A673 (cell line): ENCODE results near the gene AKAP7.

Experiments
- EZH2 ChIP-seq: fragments of 200-600 bp; sonication (generic); IDR thresholded peaks from 2 replicates; pipeline ENCODE4 v1.6.1; 2017; ENCODE audit warnings: borderline replicate concordance, low read depth, mild to moderate bottlenecking, mixed read lengths, antibody characterized with exemption, low read length; ENCODE audit not compliant: poor library complexity, severe bottlenecking
- TF ChIP-seq, protein P1 (sequence below): fragments of 300-800, 200-600 bp; sonication (generic); conservative IDR thresholded peaks from 2 replicates; pipeline ENCODE4 v1.5.1; 2017; ENCODE audit warnings: low read depth, mild to moderate bottlenecking, antibody characterized with exemption, low read length, moderate library complexity, mixed read lengths

- TF ChIP-seq EZH2, result no peak
- TF ChIP-seq, protein P1, sequence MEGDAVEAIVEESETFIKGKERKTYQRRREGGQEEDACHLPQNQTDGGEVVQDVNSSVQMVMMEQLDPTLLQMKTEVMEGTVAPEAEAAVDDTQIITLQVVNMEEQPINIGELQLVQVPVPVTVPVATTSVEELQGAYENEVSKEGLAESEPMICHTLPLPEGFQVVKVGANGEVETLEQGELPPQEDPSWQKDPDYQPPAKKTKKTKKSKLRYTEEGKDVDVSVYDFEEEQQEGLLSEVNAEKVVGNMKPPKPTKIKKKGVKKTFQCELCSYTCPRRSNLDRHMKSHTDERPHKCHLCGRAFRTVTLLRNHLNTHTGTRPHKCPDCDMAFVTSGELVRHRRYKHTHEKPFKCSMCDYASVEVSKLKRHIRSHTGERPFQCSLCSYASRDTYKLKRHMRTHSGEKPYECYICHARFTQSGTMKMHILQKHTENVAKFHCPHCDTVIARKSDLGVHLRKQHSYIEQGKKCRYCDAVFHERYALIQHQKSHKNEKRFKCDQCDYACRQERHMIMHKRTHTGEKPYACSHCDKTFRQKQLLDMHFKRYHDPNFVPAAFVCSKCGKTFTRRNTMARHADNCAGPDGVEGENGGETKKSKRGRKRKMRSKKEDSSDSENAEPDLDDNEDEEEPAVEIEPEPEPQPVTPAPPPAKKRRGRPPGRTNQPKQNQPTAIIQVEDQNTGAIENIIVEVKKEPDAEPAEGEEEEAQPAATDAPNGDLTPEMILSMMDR, result no peak
Observed at GRCh38 chr6:131175564-131175963, 40.3 kb downstream of the AKAP7 start.
